Measurements from ENCODE around the gene IMPG1.

The IMPG1 gene

DNA sequence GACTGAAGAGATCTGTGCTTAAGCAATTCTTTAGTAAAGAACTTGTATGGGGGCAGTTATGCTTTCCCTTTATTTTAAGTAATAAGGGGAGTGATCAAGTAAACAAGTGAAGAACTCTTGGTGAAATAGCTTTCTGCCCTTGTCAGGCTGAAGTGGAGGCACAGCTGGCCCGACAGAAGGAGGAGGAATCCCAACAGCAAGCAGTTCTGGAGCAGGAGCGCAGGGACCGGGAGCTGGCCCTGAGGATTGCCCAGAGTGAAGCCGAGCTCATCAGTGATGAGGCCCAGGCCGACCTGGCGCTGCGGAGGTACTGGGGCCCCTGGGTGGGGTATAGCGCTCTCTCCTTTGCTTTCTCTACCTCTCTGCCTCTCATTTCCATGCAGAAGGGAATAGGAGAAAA lies 180.1 kb downstream of the IMPG1 start:
- no peak for DNase-seq

DNA sequence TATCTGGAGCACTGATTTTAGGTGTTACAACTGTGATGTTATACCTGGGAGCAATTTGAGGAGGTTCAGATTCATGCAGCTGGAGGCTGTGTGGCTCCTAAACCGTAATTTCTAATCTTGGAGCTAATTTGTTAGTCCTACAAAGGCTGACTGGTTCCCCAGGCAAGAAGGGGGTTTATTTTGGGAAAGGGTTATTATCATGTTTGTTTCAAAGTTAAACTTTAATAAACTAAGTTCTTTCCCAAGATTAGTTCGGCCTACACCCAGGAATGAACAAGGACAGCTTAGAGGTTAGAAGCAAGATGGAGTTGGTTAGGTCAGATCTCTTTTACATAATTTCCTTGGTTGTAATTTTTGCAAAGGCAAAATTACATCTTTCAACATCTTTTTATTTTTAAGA lies 187.6 kb downstream of the IMPG1 start:
- no peak for DNase-seq

DNA sequence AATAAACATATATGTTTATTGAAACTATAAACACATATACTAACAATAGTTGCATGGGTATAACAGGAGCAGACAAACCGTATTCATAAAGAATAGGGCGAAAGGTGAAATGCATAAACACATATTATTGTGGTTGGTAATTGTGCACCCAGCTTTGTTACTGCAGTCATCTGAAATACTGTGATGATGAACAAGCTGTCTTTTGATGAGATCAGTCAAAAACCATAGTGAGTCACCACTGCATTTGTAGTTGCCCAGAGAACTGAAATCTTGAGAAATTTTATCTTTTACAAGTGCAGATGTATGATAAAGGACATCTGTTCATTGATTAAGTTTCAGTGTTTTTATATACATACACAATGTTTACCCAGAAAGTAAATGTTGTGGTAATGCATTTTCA lies 189.7 kb downstream of the IMPG1 start:
- no peak for DNase-seq

DNA sequence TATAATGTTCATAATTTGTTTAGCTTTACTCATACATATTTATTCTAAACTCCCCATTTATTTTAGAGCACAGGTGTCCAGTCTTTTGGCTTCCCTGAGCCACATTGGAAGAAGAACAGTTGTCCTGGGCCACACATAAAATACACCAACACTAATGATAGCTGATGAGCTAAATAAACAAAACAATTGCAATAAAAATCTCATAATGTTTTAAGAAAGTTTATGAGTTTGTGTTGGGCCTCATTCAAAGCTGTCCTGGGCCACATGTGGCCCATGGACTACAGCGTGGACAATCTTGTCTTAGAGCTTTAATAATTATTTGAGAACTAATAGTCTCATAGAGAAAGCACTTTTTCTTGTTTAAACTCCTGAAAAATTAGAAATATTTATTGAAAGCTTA lies 192.2 kb downstream of the IMPG1 start:
- no peak for DNase-seq

DNA sequence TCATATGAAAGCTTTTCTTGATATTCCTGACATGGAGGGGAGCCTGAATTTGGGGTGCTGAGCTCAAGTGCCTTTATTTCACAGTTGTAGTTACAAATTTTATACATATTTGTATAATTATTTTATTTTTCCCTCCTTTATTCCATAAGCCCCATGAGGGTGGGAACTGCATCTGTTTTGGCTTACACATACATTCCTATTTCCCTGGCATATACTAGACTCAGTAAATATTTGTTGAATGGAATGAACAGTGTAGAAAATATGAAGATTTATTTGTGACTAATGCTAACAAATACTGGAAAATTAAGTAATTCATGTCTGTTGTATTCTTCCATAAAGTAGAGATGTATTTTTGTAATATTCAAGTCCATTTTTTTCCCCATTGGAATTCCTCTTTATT lies 196.3 kb downstream of the IMPG1 start:
- no peak for DNase-seq

DNA sequence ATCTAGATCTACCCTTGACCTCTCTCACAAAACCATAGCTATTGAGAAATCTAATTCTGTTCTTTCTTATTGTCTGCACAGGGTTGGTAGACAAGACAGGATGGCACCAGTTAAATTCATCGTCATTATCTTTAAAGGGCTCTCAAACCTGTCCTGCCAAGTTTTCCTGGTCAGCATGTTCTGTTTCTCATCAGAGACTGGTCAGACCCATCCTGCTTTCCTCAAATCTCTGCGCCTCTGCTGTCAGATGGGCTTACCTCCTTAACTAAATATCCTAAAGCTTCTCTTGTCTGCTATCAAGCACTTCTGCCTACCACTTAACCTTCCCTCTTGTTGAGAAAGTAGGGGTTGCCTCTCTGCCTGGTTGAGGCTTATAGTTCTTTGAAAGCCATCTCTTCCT lies 198.2 kb downstream of the IMPG1 start:
- no peak for DNase-seq

Measured in DMS79 (cell line).